ENCODE data around the gene ALDH1A3. TPM values are rescaled to one million over a fixed set of nuclear protein-coding genes. Genes with fewer than 3 reads are reported as not detected.

The ALDH1A3 gene
- 10 to 100 TPM; 36.4 to 71.2 (median 46.9) TPM for total RNA-seq
- polyA plus RNA-seq, result 10 to 100 TPM in 1 of 3 donors, 1 to 10 TPM in 2; 8.6 to 13.2 (median 9.0) TPM

- DNase-seq, result peak; percentile 88
- 1% methylated on average over 93 of the region's 93 CpGs for WGBS, 2 donors
- H3K4me3 ChIP-seq, result peak within 1 kb of the TSS; percentile 37 to 64 (median 56)
- intact Hi-C loops (cut with DNase I), result loop anchor here (10.0 kb wide), 1 partner anchor 535 kb away; the partner anchor contains the start of gene ADAMTS17
- peaks cover 6 to 22% (median 15%) of the 10 kb centered on the region in 3 donors for H3K27me3 ChIP-seq
- H3K27ac ChIP-seq, result peak within 1 kb of the TSS; percentile 49 to 71 (median 62)
- H3K4me1 ChIP-seq, result peaks cover 0 to 19% (median 14%) of the 10 kb centered on the region in 4 donors
- no peaks in the 10 kb centered on the region for H3K9me3 ChIP-seq
- no peaks in the 10 kb centered on the region for H3K36me3 ChIP-seq
- no peak for TF ChIP-seq EP300 (IDR thresholded peaks at IDR 0.05)
- TF ChIP-seq POLR2A (IDR thresholded peaks at IDR 0.05), result no peak
- peak; percentile 41 to 73 (median 68) for TF ChIP-seq POLR2AphosphoS5 (IDR thresholded peaks at IDR 0.05)
- TF ChIP-seq, protein P1, sequence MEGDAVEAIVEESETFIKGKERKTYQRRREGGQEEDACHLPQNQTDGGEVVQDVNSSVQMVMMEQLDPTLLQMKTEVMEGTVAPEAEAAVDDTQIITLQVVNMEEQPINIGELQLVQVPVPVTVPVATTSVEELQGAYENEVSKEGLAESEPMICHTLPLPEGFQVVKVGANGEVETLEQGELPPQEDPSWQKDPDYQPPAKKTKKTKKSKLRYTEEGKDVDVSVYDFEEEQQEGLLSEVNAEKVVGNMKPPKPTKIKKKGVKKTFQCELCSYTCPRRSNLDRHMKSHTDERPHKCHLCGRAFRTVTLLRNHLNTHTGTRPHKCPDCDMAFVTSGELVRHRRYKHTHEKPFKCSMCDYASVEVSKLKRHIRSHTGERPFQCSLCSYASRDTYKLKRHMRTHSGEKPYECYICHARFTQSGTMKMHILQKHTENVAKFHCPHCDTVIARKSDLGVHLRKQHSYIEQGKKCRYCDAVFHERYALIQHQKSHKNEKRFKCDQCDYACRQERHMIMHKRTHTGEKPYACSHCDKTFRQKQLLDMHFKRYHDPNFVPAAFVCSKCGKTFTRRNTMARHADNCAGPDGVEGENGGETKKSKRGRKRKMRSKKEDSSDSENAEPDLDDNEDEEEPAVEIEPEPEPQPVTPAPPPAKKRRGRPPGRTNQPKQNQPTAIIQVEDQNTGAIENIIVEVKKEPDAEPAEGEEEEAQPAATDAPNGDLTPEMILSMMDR (IDR thresholded peaks at IDR 0.05), result no peak
Measured at GRCh38 chr15:100879464-100880138, at the start of gene ALDH1A3. Gene ALDH1A3, plus strand, starts transcription at chr15:100879831. Its CDS starts 77 bp downstream, at chr15:100879908.

DNA sequence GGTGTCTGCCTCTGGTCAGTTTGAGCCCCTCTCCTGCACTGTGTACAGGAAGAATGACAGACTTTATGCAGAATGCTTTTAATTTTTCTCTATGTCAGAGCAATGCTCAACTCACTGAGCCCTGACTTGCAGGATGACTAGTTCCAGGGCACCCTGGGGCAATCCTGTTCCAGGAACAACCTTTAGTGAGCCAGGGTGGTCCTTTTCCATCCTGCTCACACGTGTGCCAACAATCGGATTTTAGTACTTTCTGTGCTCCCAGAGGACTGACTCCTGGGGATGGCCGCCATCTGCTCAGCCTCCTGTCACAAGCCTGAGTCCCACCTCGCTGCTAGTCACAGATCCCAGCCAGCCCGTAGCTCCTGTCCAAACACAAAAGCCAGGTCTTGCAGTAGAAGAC, 48.2 kb upstream of the ALDH1A3 start:
- H3K4me3 ChIP-seq, result no peak overlapping the region
- no peaks in the 10 kb centered on the region for H3K36me3 ChIP-seq
- peaks cover 0 to 19% (median 4%) of the 10 kb centered on the region in 4 donors for H3K4me1 ChIP-seq
- no peaks in the 10 kb centered on the region for H3K27me3 ChIP-seq
- H3K9me3 ChIP-seq, result no peaks in the 10 kb centered on the region
- intact Hi-C loops (cut with DNase I), result no loop called here
- TF ChIP-seq POLR2AphosphoS5 (IDR thresholded peaks at IDR 0.05), result peak in 1 of 4 donors; percentile 12
- no peak for TF ChIP-seq POLR2A (IDR thresholded peaks at IDR 0.05)
- WGBS, 2 donors, result 73 to 82% methylated on average over 5 of the region's 5 CpGs
- DNase-seq, result no peak
- peak overlapping the region in 1 of 4 donors; percentile 59 for H3K27ac ChIP-seq

GRCh38 chr15:100832149-100832942, 47.3 kb upstream of the ALDH1A3 start:
- Histone ChIP-seq H3K9me3 (no peaks in the 10 kb centered on the region), H3K27ac (peak overlapping the region in 1 of 4 donors; percentile 59), H3K4me3 (no peak overlapping the region), H3K36me3 (no peaks in the 10 kb centered on the region), H3K27me3 (no peaks in the 10 kb centered on the region), H3K4me1 (peaks cover 0 to 19% (median 4%) of the 10 kb centered on the region in 4 donors)
- 79 to 87% methylated on average over 9 of the region's 9 CpGs for WGBS, 2 donors
- TF ChIP-seq, protein P1 (IDR thresholded peaks at IDR 0.05), result no peak
- peak in 1 of 4 donors; percentile 50 for TF ChIP-seq POLR2AphosphoS5 (IDR thresholded peaks at IDR 0.05)
- TF ChIP-seq POLR2A (IDR thresholded peaks at IDR 0.05), result no peak
- DNase-seq, result no peak
- intact Hi-C loops (cut with DNase I), result no loop called here

- WGBS, 2 donors, result 64 to 70% methylated on average over 11 of the region's 11 CpGs
- H3K27me3 ChIP-seq, result no peaks in the 10 kb centered on the region
- peak overlapping the region in 1 of 4 donors; percentile 12 for H3K27ac ChIP-seq
- H3K4me3 ChIP-seq, result no peak overlapping the region
- no peaks in the 10 kb centered on the region for H3K36me3 ChIP-seq
- peaks cover 0 to 19% (median 4%) of the 10 kb centered on the region in 4 donors for H3K4me1 ChIP-seq
- TF ChIP-seq POLR2AphosphoS5 (IDR thresholded peaks at IDR 0.05) (no peak), EP300 (IDR thresholded peaks at IDR 0.05) (no peak), POLR2A (IDR thresholded peaks at IDR 0.05) (no peak)
- TF ChIP-seq, protein P1 (IDR thresholded peaks at IDR 0.05), result no peak
- DNase-seq, result no peak
- H3K9me3 ChIP-seq, result no peaks in the 10 kb centered on the region
- intact Hi-C loops (cut with DNase I), result no loop called here
Measured at GRCh38 chr15:100833417-100834389, 45.9 kb upstream of the ALDH1A3 start.
